GM19193 (cell line): ENCODE measurements around the gene TIPARP.

ENCODE experiments used
- POLR2A ChIP-seq: IDR thresholded peaks from 4 replicates; pipeline ENCODE4 v1.6.1; 2011; ENCODE audit not compliant: insufficient read depth, insufficient read length; ENCODE audit errors: extremely low read depth

Gene TIPARP

DNA sequence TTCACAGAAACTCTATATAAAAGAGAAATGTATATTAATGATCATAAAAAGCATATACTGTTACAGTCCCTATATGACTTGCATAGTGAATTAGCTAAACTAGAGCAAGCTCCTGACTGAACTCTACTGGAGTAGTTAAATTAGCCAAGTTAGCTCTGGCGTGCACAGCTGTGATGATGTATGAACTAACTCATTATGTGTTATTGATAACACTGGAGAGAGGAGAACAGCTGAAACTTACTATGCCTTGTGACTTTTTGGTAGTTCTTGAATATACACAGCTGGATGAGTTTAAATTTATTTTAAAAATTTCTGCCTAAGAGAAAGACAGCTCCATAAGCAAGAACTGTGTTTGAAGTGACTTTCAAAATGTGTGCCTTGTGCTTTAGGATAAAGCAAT lies 8.1 kb downstream of the TIPARP start:
- TF ChIP-seq POLR2A = no peak

DNA sequence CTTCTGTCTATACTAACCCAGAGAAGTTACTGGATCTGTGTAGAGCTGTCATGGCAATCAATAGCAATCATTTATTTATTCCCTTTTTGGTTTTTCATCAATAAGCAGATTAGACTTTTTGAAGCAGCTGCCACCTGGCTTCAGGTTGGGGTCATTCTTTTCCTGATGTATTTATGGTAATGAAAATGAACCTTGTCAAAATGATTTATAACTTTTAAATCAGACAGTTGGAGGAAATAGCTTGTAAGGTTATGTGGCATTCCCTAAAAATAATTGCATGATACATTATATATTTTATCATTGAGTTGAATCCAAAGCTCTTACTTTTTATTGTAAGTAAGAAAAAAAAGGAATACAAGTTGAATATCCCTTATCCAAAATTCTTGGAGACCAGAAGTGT lies 8.6 kb downstream of the TIPARP start:
- no peak for TF ChIP-seq POLR2A

GRCh38 chr3:156685198-156685597 lies 10.8 kb downstream of the TIPARP start:
- no peak for TF ChIP-seq POLR2A

DNA sequence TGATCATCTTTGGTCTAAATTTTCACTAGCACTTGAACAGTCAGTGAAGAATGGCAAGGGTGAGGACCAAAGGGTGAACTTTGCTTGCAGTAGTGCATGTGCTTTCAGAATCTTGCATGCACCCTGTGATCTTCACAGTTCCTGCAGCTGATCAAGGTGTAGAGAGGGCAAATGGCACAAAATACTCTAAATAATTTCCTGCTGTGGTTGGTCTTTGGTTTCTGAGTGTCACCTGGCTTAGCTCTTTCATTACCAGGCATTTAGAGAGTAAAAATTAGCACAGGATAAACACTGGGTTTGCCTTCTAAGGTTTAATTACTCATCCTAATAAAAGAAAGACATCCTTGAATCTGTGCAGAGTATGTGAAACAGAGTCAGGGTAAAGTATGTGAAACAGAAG lies 11.4 kb downstream of the TIPARP start:
- no peak for TF ChIP-seq POLR2A

- no peak for TF ChIP-seq POLR2A
Measured at GRCh38 chr3:156687023-156687422, 12.6 kb downstream of the TIPARP start.

- no peak for TF ChIP-seq POLR2A
Measured at GRCh38 chr3:156688632-156689452, 14.5 kb downstream of the TIPARP start.

DNA sequence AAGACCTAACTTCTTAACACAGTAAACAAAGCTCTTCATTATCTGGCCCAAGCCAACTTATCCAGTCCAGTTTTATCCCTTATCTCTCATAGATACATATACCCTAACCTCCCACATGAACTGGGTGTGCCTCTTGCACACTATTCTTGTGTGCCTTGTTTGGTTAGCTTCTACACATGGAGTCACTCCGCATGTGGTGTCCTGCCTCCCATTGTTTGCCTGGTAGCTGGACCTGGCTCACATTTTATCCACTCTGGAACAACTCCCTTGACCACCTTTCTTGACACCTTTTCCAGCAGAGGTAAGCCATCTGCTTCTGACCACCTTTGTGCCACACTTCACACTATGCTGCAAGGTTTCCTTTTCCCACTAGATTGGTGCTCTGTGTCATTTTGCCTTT lies 15.2 kb downstream of the TIPARP start:
- TF ChIP-seq POLR2A = no peak

DNA sequence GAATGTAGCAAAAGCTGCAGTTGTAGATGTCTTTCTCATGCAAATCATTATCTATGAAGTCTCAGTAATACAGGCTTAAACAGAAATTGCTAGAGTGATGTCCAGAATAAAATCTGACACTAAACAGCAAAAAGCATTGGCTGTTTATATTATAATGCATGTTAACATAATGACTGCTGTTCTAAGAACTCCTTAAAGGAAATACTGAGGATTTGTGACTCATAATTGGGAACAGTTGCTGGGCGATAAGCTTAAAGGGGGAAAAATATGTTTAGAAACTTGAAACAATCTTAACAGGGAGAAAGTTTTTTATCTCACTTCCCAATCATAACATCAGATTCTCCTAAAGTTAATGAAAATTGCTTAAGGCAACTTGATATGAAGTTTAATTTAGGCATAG lies 17.5 kb downstream of the TIPARP start:
- TF ChIP-seq POLR2A = no peak

DNA sequence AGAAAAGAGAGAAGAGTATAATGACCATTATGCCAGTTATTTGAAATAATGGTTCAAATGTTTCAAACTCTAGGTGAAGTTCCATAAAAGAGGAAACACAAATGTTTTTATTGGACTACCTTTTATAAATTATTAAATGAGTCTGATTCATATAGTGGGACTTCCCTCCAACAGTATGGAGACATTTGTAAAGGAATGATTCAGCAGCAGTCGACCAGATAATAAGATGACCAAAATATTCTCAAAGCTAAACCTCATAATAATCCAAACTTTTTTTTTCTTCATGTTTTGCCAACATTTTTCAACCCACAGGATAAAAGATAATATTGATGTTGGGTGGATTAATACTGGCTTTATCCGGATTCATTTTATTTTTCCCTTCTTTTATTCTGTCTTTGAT lies 18.8 kb downstream of the TIPARP start:
- TF ChIP-seq POLR2A = no peak

DNA sequence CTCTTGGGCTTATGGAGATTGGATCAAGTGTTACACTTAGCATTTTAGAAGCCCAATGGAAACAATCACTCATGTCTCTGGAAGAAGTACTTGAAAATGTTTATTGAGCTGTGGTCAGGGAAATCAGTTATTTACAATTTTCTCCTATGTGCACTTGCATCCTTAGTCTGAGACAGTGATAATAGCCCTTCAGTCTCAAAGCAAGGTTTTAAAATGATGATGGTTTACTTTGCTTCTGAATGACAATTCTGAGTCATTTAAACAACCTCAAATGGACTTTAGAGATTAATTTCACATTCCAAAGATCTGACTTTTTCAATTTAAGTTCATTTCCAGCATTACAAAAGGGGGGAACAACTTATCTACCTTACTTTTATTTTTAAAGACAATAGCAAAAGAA lies 20.1 kb downstream of the TIPARP start:
- no peak for TF ChIP-seq POLR2A

GRCh38 chr3:156702367-156702766 lies 28.0 kb downstream of the TIPARP start:
- TF ChIP-seq POLR2A = no peak

- no peak for TF ChIP-seq POLR2A
Measured at GRCh38 chr3:156704370-156705036, 30.1 kb downstream of the TIPARP start.

GRCh38 chr3:156705761-156706616 lies 31.6 kb downstream of the TIPARP start:
- TF ChIP-seq POLR2A = no peak

GRCh38 chr3:156707588-156707987 lies 33.2 kb downstream of the TIPARP start:
- no peak for TF ChIP-seq POLR2A

GRCh38 chr3:156710429-156710828 lies 36.0 kb downstream of the TIPARP start:
- TF ChIP-seq POLR2A = no peak
